Cardiac muscle cell (in vitro differentiated cells and primary cell): ENCODE results near the gene CASZ1. TPM values are rescaled to one million over a fixed set of nuclear protein-coding genes. Genes with fewer than 3 reads are reported as not detected.

Experiments used
- DNase-seq, 2 donors: peaks; one replicate each; pipeline versions ENCODE4 v3.0.0 to v3.0.0-alpha.2; 2010 to 2017; ENCODE audit warnings: low read depth in 1 of 2, low spot score in 1 of 2
- H3K27ac ChIP-seq: fragments of 200-600 bp; sonication (generic); 2 replicates; pipeline ENCODE4 v1.5.1; 2016
- H3K27me3 ChIP-seq: fragments of 200-600 bp; sonication (generic); 2 replicates; pipeline ENCODE4 v1.6.0; 2016; ENCODE audit warnings: control low read depth
- H3K36me3 ChIP-seq: fragments of 200-600 bp; sonication (generic); 2 replicates; pipeline ENCODE4 v1.5.1; 2016; ENCODE audit warnings: control low read depth
- H3K4me1 ChIP-seq: fragments of 200-600 bp; sonication (generic); 2 replicates; pipeline ENCODE4 v1.8.1; 2017; ENCODE audit warnings: low read depth, mild to moderate bottlenecking, mixed run types
- H3K4me3 ChIP-seq: fragments of 200-600 bp; sonication (generic); 2 replicates; pipeline ENCODE4 v1.5.1; 2016; ENCODE audit warnings: mild to moderate bottlenecking
- H3K9me3 ChIP-seq: fragments of 200-600 bp; sonication (generic); 2 replicates; pipeline ENCODE4 v1.5.1; 2017; ENCODE audit warnings: low read depth, mild to moderate bottlenecking, control low read depth
- polyA plus RNA-seq: library from polyadenylated mRNA; unstranded; fragments of >200 nt; fragmentation: Nextera tagmentation; extraction: Ambion mirVana; gene quantifications from 2 replicates; pipeline ENCODE4 v1.2.1, GENCODE V29; 2016
- total RNA-seq: library from RNA; depleted of rRNA; stranded (reverse); fragments of >200 nt; gene quantifications from 2 replicates; pipeline ENCODE4 v1.2.3, GENCODE V29; 2016
- TF ChIP-seq, protein P1 (sequence below): IDR thresholded peaks from 2 replicates; pipeline ENCODE4 v1.5.1; 2012; ENCODE audit warnings: low read depth, mild to moderate bottlenecking, low read length

The CASZ1 gene
- total and polyA plus RNA-seq, 2 experiments from 2014 or later, result 53.5 to 87.3 TPM

DNA sequence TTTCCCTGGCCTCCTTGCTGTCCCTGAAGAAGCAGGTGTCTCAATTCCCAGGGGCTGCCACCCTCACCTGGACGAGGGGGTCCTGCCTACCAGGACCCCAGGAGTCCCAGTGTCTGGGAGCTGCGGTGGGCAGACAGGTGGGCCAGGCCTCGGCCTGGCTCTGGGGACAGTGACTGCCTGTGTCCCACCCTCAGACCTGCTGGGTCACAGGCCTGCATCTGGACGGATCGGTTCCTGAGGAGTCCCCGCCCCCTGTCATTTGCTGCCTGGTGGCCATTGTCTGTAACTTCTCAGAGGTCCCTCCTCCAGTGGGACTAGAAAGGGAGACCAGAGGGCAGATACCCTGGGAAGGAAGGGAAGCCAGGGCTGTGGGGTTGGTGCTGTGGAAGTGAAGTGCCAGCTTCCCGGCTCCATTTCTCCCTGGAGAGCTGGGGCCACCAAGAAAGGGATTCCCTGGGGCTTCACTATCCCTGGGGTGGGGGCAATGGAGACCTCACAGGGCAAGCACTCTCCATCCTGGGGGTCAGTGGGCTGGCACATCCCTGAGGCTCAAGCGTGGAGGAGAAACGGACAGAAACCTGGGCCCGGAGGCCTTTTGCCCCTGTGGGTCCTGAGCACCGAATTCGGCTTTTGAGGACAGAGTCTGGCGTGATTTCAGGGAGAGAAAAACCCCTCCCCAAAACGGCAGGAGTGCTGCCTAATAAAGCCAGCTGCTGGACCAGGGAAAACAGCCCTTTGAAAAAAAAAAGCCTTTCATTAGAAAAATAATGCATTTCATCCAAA is 164.4 kb downstream of the CASZ1 start:
- DNase-seq, result peak in 1 of 2 donors; percentile 63
- Histone ChIP-seq H3K4me3 (no peak overlapping the region), H3K27me3 (no peaks in the 10 kb centered on the region), H3K4me1 (peaks cover 21% of the 10 kb centered on the region), H3K36me3 (no peaks in the 10 kb centered on the region), H3K9me3 (no peaks in the 10 kb centered on the region), H3K27ac (peak overlapping the region; percentile 74)
- TF ChIP-seq, protein P1, sequence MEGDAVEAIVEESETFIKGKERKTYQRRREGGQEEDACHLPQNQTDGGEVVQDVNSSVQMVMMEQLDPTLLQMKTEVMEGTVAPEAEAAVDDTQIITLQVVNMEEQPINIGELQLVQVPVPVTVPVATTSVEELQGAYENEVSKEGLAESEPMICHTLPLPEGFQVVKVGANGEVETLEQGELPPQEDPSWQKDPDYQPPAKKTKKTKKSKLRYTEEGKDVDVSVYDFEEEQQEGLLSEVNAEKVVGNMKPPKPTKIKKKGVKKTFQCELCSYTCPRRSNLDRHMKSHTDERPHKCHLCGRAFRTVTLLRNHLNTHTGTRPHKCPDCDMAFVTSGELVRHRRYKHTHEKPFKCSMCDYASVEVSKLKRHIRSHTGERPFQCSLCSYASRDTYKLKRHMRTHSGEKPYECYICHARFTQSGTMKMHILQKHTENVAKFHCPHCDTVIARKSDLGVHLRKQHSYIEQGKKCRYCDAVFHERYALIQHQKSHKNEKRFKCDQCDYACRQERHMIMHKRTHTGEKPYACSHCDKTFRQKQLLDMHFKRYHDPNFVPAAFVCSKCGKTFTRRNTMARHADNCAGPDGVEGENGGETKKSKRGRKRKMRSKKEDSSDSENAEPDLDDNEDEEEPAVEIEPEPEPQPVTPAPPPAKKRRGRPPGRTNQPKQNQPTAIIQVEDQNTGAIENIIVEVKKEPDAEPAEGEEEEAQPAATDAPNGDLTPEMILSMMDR, result no peak

DNA sequence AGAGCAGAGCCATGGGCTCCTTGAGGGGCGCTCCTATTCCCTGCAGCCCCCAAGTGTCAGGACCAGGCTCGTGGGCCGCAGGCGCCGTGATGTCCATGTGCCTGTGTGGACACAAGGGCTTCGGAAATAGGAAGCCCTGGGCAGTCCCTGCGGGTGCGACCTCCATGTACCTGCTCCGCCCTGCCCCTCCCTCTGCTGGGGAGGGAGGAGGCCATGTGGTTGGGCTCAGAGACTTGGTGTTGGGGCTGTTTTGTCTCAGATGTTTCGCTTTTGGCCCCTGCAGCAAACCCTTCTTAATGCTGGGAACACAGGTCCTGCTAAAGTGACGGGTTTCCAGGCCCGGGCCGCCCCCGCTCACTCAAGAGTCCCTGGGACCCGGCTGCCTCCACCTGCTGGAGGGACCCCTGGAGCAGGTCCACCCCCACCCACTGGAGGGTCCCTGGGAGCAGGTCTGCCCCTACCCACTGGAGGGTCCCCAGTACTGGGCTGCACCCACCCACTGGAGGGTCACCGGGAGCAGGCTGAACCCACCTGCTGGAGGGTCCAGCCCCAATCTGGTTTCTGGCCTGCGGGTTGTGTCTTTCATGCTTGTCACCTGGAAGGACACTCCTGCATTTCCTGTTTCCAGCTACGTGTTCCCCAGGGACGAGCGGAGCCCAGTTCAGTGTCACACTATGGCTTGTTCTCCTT is 165.2 kb downstream of the CASZ1 start:
- Histone ChIP-seq H3K27ac (peak overlapping the region; percentile 74), H3K9me3 (no peaks in the 10 kb centered on the region), H3K4me3 (no peak overlapping the region), H3K36me3 (no peaks in the 10 kb centered on the region), H3K27me3 (no peaks in the 10 kb centered on the region), H3K4me1 (peaks cover 21% of the 10 kb centered on the region)
- TF ChIP-seq, protein P1, result no peak
- no peak for DNase-seq

DNA sequence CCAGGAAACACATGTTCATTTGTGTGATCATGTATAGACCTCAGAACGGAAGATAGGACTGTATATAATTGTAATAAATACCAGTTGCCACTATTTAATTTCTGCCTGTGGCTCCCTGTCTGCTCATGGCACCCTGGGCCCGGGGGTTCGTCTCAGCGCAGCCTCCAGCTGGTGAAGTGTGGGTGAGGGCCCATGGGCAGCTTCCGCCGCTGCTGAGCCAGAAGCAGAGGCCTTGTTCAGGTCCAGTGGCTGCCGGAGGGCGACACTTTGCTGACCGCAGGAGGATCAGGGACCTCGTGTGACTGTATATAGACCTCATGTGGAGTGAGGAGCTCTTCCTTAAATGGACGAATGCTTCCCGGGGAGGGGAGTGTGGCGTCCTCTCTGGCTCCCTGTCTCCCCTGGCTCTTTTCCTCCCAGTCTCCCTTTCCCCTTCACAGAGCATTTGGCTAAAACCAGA is 165.8 kb downstream of the CASZ1 start:
- no peak overlapping the region for H3K4me3 ChIP-seq
- H3K9me3 ChIP-seq, result no peaks in the 10 kb centered on the region
- DNase-seq, result no peak
- TF ChIP-seq, protein P1, result no peak
- peaks cover 21% of the 10 kb centered on the region for H3K4me1 ChIP-seq
- no peaks in the 10 kb centered on the region for H3K36me3 ChIP-seq
- H3K27ac ChIP-seq, result peak overlapping the region; percentile 74
- no peaks in the 10 kb centered on the region for H3K27me3 ChIP-seq

DNA sequence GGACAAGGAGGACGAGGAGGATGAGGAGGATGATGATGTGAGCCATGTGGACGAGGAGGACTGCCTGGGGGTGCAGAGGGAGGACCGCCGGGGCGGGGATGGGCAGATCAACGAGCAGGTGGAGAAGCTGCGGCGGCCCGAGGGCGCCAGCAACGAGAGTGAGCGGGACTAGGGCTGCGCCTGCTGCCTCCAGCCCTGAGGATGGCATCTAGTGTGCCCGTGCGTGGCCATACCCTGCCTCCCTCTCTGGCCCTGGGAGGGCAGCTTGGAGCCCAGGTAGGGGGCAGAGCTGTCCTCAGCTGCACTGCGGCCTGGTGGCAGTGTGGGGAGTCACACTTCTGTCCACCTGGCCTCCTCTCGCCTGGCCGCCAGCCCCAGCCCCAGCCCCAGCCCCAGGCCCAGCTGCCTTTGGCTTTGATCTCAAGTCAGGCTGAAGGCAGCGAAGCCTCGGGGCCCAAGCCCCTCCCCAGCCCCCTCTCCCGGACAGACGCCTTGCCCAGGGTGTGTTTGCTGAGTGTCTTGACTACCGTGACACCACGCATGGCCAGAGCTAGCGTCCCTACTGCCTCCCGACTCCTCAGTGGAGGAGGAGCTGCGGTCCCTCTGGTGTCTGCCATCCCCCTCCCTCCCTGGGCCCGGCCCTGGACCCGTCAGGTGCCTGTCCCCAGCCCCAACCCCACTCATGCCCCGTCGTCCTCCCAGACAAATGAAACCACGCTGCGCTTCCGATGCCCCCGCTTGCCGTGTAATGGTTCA is 166.5 kb downstream of the CASZ1 start:
- Histone ChIP-seq H3K9me3 (no peaks in the 10 kb centered on the region), H3K4me1 (peaks cover 21% of the 10 kb centered on the region), H3K27me3 (no peaks in the 10 kb centered on the region), H3K36me3 (no peaks in the 10 kb centered on the region), H3K4me3 (no peak overlapping the region), H3K27ac (peak overlapping the region; percentile 74)
- TF ChIP-seq, protein P1, result no peak
- no peak for DNase-seq

DNA sequence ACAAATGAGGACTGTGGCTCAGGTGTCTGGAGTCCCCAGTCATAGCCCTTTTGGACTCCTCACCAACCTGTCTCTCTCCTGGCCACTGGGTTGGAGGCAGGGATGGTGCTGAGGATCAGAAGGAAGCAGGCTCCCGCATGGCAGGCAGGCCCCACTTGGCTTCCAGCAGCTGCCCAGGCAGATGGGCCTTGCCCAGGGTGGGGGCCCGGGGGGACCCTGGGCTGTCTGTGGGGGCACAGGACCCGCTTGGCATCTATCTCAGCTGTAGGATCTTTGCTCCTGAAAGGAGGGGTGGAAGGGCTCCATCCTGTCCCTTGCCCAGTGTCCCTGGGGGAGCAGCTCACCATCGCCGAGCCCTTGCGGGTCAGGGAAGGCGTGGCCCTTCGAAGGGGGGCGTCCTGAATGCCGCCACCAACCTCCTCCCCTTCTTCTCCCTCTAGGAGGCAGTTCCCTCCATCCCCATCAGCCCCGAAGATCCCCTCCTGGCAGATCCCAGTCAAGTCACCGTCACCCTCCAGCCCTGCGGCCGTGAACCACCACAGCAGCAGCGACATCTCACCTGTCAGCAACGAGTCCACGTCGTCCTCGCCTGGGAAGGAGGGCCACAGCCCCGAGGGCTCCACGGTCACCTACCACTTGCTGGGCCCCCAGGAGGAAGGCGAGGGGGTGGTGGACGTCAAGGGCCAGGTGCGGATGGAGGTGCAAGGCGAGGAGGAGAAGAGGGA is 167.2 kb downstream of the CASZ1 start:
- no peak for DNase-seq
- no peaks in the 10 kb centered on the region for H3K36me3 ChIP-seq
- no peaks in the 10 kb centered on the region for H3K27me3 ChIP-seq
- H3K4me3 ChIP-seq, result no peak overlapping the region
- H3K27ac ChIP-seq, result peak overlapping the region; percentile 74
- no peaks in the 10 kb centered on the region for H3K9me3 ChIP-seq
- TF ChIP-seq, protein P1, result no peak
- peaks cover 21% of the 10 kb centered on the region for H3K4me1 ChIP-seq
